Heart left ventricle (tissue), 13 donors: ENCODE measurements around the gene DEGS1.

Experiments
- CTCF ChIP-seq, 12 donors: fragments of 200-600 bp; sonication (generic) in 4 of 12; IDR thresholded peaks; one replicate each; pipeline versions ENCODE4 v1.5.0 to v1.8.0; 2018 to 2022; ENCODE audit warnings: antibody characterized with exemption in 12 of 12, mild to moderate bottlenecking in 5 of 12
- POLR2A ChIP-seq, 2 donors: fragments of 450-650 bp; IDR thresholded peaks; one replicate each; pipeline ENCODE4 v1.6.1; 2017; ENCODE audit warnings: antibody characterized with exemption in 2 of 2, mild to moderate bottlenecking in 2 of 2, moderate library complexity in 2 of 2
- donor health status: ischemic (EF 13 %, LVEDD 7.1; RV severe dilation, severe dysfunction).
- donor health status: DM: no; HTN: yes; CAD: no.
- donor health status: DM: no; HTN: no; CAD: no.
- donor health status: ischemic (EF 25% LVEDD 6.9; RV normal size, moderate dysfunction).
- donor health status: ischemic (EF 25% LVEDD 5.7; RV mildly dilated, moderate dysfunction).
- donor health status: ischemic (EF 35%, LVEDD 5.7; RV mildly dilated, moderate dysfunction).
- donor health status: nonischemic (EF 11% LVEDD 7.7; RV severe dilation, severe dysfunction).
- donor health status: DM: yes; HTN: yes; CAD: no.
- donor health status: PGD.
- donor health status: ischemic (EF 29% LVEDD 5.4; RV normal size, mild dysfunction).
- donor health status: nonischemic (EF 23%, LVEDD 6.1; RV moderate dilation, normal function).

- TF ChIP-seq CTCF (IDR thresholded peaks at IDR 0.05) (no peak), POLR2A (IDR thresholded peaks at IDR 0.05) (no peak)
These were observed 2.1 kb upstream of the DEGS1 start for GRCh38 chr1:224180783-224181452.
